Fibroblast of villous mesenchyme (primary cell): Measurements from ENCODE around the gene FAM221B. TPM values are rescaled to one million over a fixed set of nuclear protein-coding genes. Genes with fewer than 3 reads are reported as not detected.

Experiments
- DNase-seq: peaks from one replicate; pipeline ENCODE4 v3.0.0-alpha.2; 2010; ENCODE audit warnings: low read depth
- H3K4me3 ChIP-seq: 2 replicates; pipeline ENCODE4 v1.5.1; 2011; ENCODE audit warnings: low read depth, mild to moderate bottlenecking, low read length
- CTCF ChIP-seq: IDR thresholded peaks from 2 replicates; pipeline ENCODE4 v1.5.1; 2012; ENCODE audit warnings: low read depth, mild to moderate bottlenecking, low read length; ENCODE audit not compliant: insufficient read depth
- total RNA-seq: library from RNA; depleted of rRNA; stranded (reverse); fragments of >200 nt; gene quantifications from 2 replicates; pipeline ENCODE4 v1.2.3, GENCODE V29; 2012

FAM221B gene
- total RNA-seq, 1 donor = not detected

- TF ChIP-seq CTCF = peak; percentile 50
- no peak overlapping the region for H3K4me3 ChIP-seq
- DNase-seq = no peak
These were observed 15.0 kb downstream of the FAM221B start for GRCh38 chr9:35813434-35814105.

DNA sequence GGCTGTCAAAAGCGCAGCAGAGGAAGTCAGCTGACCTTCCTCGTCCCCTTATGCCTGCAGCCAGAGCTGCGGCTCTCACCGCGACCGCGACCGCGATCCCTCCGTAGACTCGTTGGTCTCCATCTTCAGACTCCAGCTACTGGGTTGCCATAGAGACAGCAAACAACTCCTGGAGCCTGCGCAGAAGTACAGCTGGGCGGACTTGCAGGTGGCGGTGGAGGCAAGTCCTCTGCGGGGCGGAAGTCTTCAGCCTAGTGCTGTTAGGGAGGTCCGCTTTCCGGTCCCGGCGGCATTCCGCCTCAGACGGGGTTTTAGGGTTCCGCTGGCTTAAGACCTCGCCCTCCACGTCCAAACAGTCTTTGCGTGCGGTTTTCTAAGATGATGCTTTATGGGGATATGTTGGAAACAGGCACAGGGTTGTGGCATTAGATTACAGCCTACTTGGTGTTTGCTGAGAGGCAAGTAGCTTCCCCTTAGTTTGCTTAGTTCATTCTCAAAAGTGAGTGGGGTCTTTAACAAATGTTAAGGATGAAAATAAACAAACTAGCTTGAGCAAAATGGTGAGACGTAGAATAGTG, 16.4 kb downstream of the FAM221B start, which contains the start of gene SPAG8:
Gene SPAG8, minus strand, starts transcription at position 238 of the 578 bp plus-strand sequence. Its CDS starts 115 bp downstream, at position 123.
- peak within 1 kb of the TSS; percentile 64 for H3K4me3 ChIP-seq
- no peak for TF ChIP-seq CTCF
- peak; percentile 92 for DNase-seq

DNA sequence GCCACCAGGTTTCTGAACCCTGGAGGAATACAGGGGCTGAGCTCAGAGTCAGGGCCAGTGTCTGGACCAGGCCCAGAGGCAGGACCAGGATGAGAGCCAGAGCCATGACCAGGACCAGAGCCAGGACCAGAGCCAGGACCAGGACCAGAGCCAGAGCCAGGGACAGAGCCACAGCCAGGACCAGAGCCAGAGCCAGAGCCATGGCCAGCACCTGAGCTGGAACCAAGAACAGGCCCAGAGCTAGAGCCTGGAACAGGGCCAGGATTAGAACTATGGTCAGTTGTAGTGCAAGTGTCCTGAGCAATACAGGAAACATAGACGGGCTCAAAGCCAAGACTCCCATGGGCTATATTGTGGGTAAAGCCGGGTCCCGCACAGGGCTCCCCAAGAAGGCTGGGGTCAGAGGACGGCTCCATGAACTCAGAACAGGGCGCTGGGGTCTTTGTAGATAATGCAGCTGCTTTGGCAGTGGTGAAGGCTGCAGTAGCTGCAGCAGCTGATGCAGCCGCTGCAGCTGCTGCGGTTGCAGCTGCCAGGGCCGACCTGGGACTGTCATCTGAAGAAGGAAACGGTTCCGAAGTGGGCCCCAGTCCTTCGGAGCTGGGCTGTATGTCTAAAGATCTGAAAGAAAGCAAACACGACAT, 17.0 kb downstream of the FAM221B start:
- DNase-seq = no peak
- peak overlapping the region; percentile 64 for H3K4me3 ChIP-seq
- TF ChIP-seq CTCF = no peak

GRCh38 chr9:35810122-35810521, 18.4 kb downstream of the FAM221B start:
- TF ChIP-seq CTCF = no peak
- no peak overlapping the region for H3K4me3 ChIP-seq
- no peak for DNase-seq

GRCh38 chr9:35808433-35808832, 20.1 kb downstream of the FAM221B start:
- DNase-seq = no peak
- no peak overlapping the region for H3K4me3 ChIP-seq
- no peak for TF ChIP-seq CTCF

GRCh38 chr9:35806101-35806500, 22.4 kb downstream of the FAM221B start:
- no peak overlapping the region for H3K4me3 ChIP-seq
- no peak for TF ChIP-seq CTCF
- DNase-seq = no peak
